Fibroblast of pulmonary artery (primary cell): ENCODE results near the gene FCGR3A.
"Not testable (repeated sequence)": the region's sequence is repeated elsewhere in the genome, so short reads cannot be mapped to it uniquely, and the experiment has no call there.

Experiments used
- DNase-seq: peaks from one replicate; pipeline ENCODE4 v3.0.0-alpha.2; 2010; ENCODE audit warnings: low read depth
- H3K4me3 ChIP-seq: replicated peaks from 2 replicates; pipeline ENCODE4 v1.5.1; 2011; ENCODE audit warnings: low read depth, mild to moderate bottlenecking, control low read depth, low read length, moderate library complexity
- TF ChIP-seq, protein P1 (sequence below): IDR thresholded peaks from 2 replicates; pipeline ENCODE4 v1.5.1; 2011; ENCODE audit warnings: mild to moderate bottlenecking, control low read depth, low read length, inconsistent platforms; ENCODE audit errors: missing control alignments

The FCGR3A gene

DNA sequence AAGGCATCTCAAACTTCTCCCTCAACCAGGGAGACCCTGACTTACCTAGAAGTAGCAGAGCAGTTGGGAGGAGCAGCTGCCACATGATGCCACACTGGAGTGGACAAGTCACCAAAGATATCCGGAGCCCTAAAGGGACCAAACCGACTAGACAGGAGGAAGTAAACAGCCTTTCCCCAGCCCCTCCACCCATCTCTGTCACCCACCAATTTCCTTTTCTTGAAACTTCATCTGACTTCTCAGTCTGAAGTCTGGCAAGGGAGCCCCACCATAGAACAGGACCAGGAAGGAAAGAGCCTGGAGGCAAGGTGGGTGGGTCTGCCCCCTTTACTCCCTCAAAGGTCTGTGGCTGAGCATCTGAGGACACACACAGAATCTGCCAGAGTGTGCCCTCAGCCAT, at the start of gene FCGR3A:
Gene FCGR3A, minus strand, starts transcription at position 167 of the 400 bp plus-strand sequence. Its CDS starts 82 bp downstream, at position 85.
- TF ChIP-seq, protein P1, sequence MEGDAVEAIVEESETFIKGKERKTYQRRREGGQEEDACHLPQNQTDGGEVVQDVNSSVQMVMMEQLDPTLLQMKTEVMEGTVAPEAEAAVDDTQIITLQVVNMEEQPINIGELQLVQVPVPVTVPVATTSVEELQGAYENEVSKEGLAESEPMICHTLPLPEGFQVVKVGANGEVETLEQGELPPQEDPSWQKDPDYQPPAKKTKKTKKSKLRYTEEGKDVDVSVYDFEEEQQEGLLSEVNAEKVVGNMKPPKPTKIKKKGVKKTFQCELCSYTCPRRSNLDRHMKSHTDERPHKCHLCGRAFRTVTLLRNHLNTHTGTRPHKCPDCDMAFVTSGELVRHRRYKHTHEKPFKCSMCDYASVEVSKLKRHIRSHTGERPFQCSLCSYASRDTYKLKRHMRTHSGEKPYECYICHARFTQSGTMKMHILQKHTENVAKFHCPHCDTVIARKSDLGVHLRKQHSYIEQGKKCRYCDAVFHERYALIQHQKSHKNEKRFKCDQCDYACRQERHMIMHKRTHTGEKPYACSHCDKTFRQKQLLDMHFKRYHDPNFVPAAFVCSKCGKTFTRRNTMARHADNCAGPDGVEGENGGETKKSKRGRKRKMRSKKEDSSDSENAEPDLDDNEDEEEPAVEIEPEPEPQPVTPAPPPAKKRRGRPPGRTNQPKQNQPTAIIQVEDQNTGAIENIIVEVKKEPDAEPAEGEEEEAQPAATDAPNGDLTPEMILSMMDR: no peak
- H3K4me3 ChIP-seq: no peak within 1 kb of the TSS
- DNase-seq: no peak

GRCh38 chr1:161597077-161597476, 47.5 kb upstream of the FCGR3A start:
- DNase-seq, H3K4me3 ChIP-seq: not testable (repeated sequence)

DNA sequence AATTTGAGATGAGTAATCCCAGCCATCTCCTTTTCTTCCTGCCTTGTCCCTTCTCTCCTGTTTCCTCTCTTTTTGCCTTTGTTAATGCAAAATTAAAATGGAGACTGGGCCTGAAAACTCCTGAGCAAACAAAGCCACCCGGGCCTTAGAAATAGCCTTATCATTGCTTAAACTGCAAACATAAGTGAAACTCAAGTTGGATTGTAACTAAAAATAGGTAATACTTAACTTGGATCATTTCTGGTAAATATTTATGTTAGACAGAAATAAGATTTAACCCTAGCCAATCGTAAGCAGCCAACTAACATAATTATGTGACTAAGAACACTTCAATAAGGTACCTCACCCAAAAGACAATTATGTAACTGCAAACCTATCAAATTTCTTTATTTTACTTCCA, 46.0 kb upstream of the FCGR3A start:
- DNase-seq, H3K4me3 ChIP-seq: not testable (repeated sequence)

- DNase-seq, H3K4me3 ChIP-seq: not testable (repeated sequence)
Observed at GRCh38 chr1:161595173-161595572, 45.6 kb upstream of the FCGR3A start.

GRCh38 chr1:161594269-161594984, 44.8 kb upstream of the FCGR3A start:
- H3K4me3 ChIP-seq, DNase-seq: not testable (repeated sequence)

DNA sequence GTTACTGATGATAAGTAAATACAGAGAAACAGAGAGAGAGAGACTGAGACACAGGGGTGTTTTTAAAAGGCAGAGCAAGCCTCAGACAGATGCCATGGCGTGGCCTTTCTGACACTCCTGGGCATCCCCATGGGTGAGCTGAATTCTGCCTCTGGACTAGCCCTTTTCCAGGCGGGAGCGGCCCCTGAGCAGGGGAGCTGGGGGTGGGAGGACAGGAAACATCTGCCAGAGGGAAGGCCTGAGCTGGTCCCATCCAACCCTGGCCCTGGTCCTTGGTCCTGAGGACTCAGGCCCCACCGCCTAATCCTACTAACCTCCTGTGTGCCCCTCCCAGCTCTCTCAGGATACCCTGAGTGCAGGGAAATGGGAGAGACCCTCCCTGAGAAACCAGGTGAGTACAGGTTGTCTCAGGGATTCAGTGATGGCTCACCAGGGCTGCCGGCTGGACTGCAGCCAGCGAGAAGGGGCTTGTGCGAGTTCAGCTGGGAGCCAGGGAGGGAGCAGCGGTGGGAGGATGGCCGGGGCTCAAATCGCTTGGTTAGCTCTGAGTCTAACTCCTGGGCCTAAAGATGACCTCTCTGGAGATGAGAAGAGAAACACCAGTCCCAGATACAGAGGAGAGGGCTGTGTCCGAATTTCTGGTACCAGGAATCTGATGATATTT, 43.6 kb upstream of the FCGR3A start:
- not testable (repeated sequence) for H3K4me3 ChIP-seq, DNase-seq

- not testable (repeated sequence) for DNase-seq, H3K4me3 ChIP-seq
Observed at GRCh38 chr1:161592586-161592985, 43.0 kb upstream of the FCGR3A start.

DNA sequence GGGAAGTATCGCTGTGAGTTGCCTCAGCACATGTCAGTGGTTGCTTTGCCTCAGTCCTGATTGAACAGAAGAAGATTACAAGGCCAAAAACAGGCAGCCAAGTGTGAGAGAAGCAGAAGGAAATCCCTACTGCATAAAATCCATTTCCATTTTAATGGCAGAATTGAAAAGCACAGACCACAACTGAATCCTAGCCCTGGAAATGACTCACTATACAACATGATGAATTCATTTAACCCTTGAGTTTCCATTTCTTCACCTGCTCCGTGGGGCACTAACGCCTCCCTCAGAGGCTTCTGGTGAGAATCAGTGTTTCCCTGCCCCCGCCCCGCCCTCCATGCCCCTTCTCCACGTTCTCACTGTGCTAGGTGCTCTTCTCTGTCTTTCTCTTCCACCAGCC, 40.3 kb upstream of the FCGR3A start:
- DNase-seq, H3K4me3 ChIP-seq: not testable (repeated sequence)

- not testable (repeated sequence) for H3K4me3 ChIP-seq, DNase-seq
Observed at GRCh38 chr1:161589365-161589764, 39.7 kb upstream of the FCGR3A start.

DNA sequence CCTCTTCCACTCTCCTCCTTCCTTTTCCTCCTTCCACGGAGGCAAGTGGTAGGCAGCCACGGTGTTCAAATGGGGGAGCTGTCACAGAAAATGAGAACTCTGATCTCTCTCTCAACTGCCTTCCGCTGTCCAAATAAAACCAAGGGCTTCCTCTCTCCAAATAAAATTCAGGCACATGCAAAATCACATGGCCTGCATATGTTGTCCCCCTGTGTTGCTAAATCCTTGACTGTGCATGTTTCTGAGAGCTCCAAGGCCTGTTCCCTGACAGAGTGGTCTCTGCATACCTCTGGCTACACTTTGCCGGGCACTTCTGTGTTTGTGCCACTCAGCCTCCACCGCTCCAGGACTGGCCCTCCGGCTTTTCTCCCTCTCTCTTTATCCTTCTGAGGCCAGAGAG, 39.0 kb upstream of the FCGR3A start:
- DNase-seq: not testable (repeated sequence)

GRCh38 chr1:161582882-161583281, 33.3 kb upstream of the FCGR3A start:
- not testable (repeated sequence) for DNase-seq, H3K4me3 ChIP-seq

More for the DNA sequence above, 39.0 kb upstream of the FCGR3A start:
- H3K4me3 ChIP-seq: not testable (repeated sequence)

DNA sequence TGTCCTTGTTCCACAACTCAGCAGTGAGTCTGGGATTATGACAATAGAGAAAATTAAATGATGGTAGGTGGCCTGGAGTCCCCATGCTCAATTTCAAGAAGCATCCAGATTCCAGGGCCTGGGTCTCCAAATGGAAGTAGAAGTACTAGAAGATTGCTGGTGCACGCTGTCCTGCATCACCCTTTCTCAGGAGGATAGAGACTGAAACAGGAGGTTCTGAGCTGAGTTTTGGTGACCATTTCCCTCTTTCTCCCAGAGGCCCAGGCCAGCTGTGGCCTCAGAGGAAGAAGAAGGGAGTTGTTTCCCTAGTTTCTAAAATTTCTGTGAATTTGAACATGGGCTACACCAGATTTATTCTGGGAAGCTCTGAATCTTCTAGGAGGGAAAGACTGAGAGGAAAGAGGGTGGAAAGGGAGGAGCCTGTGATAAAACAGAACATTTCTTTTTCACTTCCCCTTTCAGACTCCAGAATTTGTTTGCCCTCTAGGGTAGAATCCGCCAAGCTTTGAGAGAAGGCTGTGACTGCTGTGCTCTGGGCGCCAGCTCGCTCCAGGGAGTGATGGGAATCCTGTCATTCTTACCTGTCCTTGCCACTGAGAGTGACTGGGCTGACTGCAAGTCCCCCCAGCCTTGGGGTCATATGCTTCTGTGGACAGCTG, 31.4 kb upstream of the FCGR3A start:
- not testable (repeated sequence) for H3K4me3 ChIP-seq, DNase-seq

- H3K4me3 ChIP-seq: not testable (repeated sequence)
Observed at GRCh38 chr1:161579856-161580507, 30.4 kb upstream of the FCGR3A start.

GRCh38 chr1:161576676-161577075, 27.1 kb upstream of the FCGR3A start:
- H3K4me3 ChIP-seq, DNase-seq: not testable (repeated sequence)

More at GRCh38 chr1:161579856-161580507, 30.4 kb upstream of the FCGR3A start:
- not testable (repeated sequence) for DNase-seq

GRCh38 chr1:161571703-161572102, 22.1 kb upstream of the FCGR3A start:
- not testable (repeated sequence) for H3K4me3 ChIP-seq, DNase-seq

DNA sequence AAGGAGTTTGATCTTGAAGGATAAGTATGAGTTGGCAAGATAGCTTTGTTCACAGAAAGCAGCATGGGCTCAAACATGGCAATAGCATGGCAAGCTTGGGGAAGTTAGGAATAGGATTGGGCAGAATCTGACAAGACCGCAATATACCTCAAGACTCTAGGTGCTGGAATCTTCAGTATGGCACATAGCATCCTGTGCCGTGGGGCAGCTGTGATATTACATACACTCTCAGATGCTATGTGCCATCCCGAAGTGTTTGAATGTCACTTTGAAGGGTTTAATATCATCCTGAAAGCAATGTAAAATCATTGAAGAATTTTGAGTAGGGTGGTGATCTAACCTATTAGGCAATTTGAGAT, 17.0 kb upstream of the FCGR3A start:
- not testable (repeated sequence) for DNase-seq, H3K4me3 ChIP-seq

DNA sequence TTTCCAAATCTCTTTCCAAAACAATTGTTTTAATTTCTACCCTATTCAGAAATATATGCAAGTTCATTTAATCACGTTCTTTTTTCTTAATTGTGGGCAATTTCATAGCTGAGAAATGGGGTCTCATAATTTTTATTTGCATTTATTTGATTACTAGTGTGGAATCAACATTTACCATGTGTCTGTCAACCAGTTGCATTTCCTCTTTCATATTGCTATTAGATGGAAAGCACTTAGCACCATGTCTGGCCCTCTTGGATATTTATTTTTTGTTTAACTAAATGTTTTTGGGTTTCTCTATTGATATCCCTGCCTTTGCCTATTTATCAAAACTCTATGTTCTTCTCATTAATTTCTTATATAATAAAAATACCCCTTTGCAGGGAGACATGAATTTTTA, 13.9 kb upstream of the FCGR3A start:
- DNase-seq, H3K4me3 ChIP-seq: not testable (repeated sequence)

- not testable (repeated sequence) for DNase-seq, H3K4me3 ChIP-seq
Observed at GRCh38 chr1:161562441-161562840, 12.8 kb upstream of the FCGR3A start.
